Stimulated activated CD4-positive, alpha-beta T cell treated with anti-CD3 and anti-CD28 coated beads, Interleukin-2, amount 100 ng/mL, for 4 hours (primary cell): ENCODE results near the gene CTU1.

Experiments
- DNase-seq: peaks from one replicate; pipeline ENCODE4 v3.0.0-alpha.2; 2020; ENCODE audit warnings: low read depth

Gene CTU1

GRCh38 chr19:51131780-51132680 lies 23.8 kb upstream of the CTU1 start:
- no peak for DNase-seq

GRCh38 chr19:51129716-51130115 lies 21.5 kb upstream of the CTU1 start:
- no peak for DNase-seq

GRCh38 chr19:51128227-51128626 lies 20.0 kb upstream of the CTU1 start:
- DNase-seq = no peak

GRCh38 chr19:51127755-51128154 lies 19.5 kb upstream of the CTU1 start:
- no peak for DNase-seq

- no peak for DNase-seq
These were observed 18.8 kb upstream of the CTU1 start for GRCh38 chr19:51127032-51127431.

- DNase-seq = no peak
These were observed 17.3 kb upstream of the CTU1 start for GRCh38 chr19:51125421-51126075.

GRCh38 chr19:51124729-51125128 lies 16.5 kb upstream of the CTU1 start, which contains the start of gene SIGLEC9:
Gene SIGLEC9, plus strand, starts transcription at chr19:51124906. Its CDS starts 69 bp downstream, at chr19:51124975.
- DNase-seq = no peak

- DNase-seq = no peak
These were observed 16.0 kb upstream of the CTU1 start for GRCh38 chr19:51124216-51124615.

- DNase-seq = no peak
These were observed 15.6 kb upstream of the CTU1 start for GRCh38 chr19:51123802-51124201.

- peak; percentile 14 for DNase-seq
These were observed 15.2 kb upstream of the CTU1 start for GRCh38 chr19:51123381-51123800.

GRCh38 chr19:51122112-51122981 lies 14.1 kb upstream of the CTU1 start:
- DNase-seq = no peak

GRCh38 chr19:51121257-51121656 lies 13.0 kb upstream of the CTU1 start:
- no peak for DNase-seq

GRCh38 chr19:51120160-51120559 lies 12.0 kb upstream of the CTU1 start:
- DNase-seq = no peak

GRCh38 chr19:51119611-51120010 lies 11.4 kb upstream of the CTU1 start:
- no peak for DNase-seq

GRCh38 chr19:51119101-51119500 lies 10.9 kb upstream of the CTU1 start:
- DNase-seq = no peak

GRCh38 chr19:51116736-51117286 lies 8.6 kb upstream of the CTU1 start:
- DNase-seq = no peak

- no peak for DNase-seq
These were observed 6.0 kb upstream of the CTU1 start for GRCh38 chr19:51114087-51114729.

- no peak for DNase-seq
These were observed 3.4 kb upstream of the CTU1 start for GRCh38 chr19:51111606-51112005.

- DNase-seq = no peak
These were observed 2.4 kb upstream of the CTU1 start for GRCh38 chr19:51110666-51110971.

- no peak for DNase-seq
These were observed 567 bp upstream of the CTU1 start for GRCh38 chr19:51108805-51109146.

- no peak for DNase-seq
These were observed 673 bp downstream of the CTU1 start for GRCh38 chr19:51107406-51108065.
